Activated CD4-positive, CD25-positive, alpha-beta regulatory T cell treated with anti-CD3 and anti-CD28 coated beads, Interleukin-2, amount 50 U/mL, for 72 hours (primary cell): ENCODE measurements around the gene ENTR1.

Source experiments
- DNase-seq: peaks from one replicate; pipeline ENCODE4 v3.0.0; 2021

The ENTR1 gene

GRCh38 chr9:136394312-136395019, 15.9 kb downstream of the ENTR1 start:
- DNase-seq, result no peak

GRCh38 chr9:136393531-136393930, 16.9 kb downstream of the ENTR1 start:
- DNase-seq, result no peak

- DNase-seq, result no peak
These were observed 17.6 kb downstream of the ENTR1 start for GRCh38 chr9:136392538-136393449.

- DNase-seq, result no peak
These were observed 18.5 kb downstream of the ENTR1 start for GRCh38 chr9:136391737-136392537.

GRCh38 chr9:136389396-136389795, 21.0 kb downstream of the ENTR1 start:
- DNase-seq, result no peak

GRCh38 chr9:136387217-136387616, 23.2 kb downstream of the ENTR1 start:
- no peak for DNase-seq

- no peak for DNase-seq
These were observed 24.4 kb downstream of the ENTR1 start for GRCh38 chr9:136386018-136386417.

GRCh38 chr9:136385015-136385414, 25.4 kb downstream of the ENTR1 start:
- no peak for DNase-seq

GRCh38 chr9:136383436-136383835, 27.0 kb downstream of the ENTR1 start:
- DNase-seq, result no peak

GRCh38 chr9:136381966-136382513, 28.4 kb downstream of the ENTR1 start:
- DNase-seq, result no peak

- no peak for DNase-seq
These were observed 29.1 kb downstream of the ENTR1 start for GRCh38 chr9:136381311-136381710.

- DNase-seq, result no peak
These were observed 30.0 kb downstream of the ENTR1 start for GRCh38 chr9:136380381-136380780.

GRCh38 chr9:136379891-136380290, 30.5 kb downstream of the ENTR1 start:
- DNase-seq, result no peak

GRCh38 chr9:136379401-136379800, 31.0 kb downstream of the ENTR1 start:
- no peak for DNase-seq

GRCh38 chr9:136379003-136379287, 31.5 kb downstream of the ENTR1 start:
- no peak for DNase-seq

- DNase-seq, result no peak
These were observed 32.0 kb downstream of the ENTR1 start for GRCh38 chr9:136378170-136379002.

GRCh38 chr9:136377341-136378169, 32.9 kb downstream of the ENTR1 start:
- no peak for DNase-seq

GRCh38 chr9:136376457-136376856, 34.0 kb downstream of the ENTR1 start:
- DNase-seq, result no peak

GRCh38 chr9:136375096-136375495, 35.3 kb downstream of the ENTR1 start:
- no peak for DNase-seq

GRCh38 chr9:136374183-136374575, 36.2 kb downstream of the ENTR1 start:
- no peak for DNase-seq
